ENCODE measurements around the gene CLMN.

The CLMN gene

DNA sequence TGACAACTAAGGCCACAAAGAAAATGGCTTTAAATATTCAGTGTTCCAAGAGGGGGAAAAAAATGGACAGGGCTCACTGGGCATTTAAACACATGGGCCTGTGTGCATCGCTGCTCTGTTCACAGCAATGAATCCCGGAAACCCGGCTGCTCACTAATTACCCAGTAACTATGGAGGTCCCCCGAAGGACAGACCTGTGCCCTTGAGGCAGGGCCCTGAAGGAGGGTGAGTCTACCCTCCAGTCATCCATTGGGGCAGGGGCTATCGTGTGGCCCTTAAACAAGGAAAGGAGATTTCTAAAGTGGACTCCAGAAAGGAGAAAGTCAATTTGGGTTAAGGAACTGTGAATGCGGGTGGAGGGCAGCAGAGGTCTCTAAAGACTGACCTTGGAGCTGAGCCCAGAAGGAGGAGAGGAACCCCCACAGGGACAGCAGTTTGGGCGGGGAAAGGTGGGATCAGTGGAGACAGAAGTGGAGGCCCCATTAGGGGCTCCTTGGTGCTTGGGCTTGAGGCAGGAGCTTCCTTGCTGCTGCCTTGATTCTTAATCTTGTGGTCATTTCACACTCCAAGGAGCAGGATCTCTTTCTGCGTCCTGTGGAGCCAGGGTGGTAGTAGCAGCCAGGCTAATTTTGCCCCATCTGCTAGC lies 1.4 kb upstream of the CLMN start:
- no peak for DNase-seq

DNA sequence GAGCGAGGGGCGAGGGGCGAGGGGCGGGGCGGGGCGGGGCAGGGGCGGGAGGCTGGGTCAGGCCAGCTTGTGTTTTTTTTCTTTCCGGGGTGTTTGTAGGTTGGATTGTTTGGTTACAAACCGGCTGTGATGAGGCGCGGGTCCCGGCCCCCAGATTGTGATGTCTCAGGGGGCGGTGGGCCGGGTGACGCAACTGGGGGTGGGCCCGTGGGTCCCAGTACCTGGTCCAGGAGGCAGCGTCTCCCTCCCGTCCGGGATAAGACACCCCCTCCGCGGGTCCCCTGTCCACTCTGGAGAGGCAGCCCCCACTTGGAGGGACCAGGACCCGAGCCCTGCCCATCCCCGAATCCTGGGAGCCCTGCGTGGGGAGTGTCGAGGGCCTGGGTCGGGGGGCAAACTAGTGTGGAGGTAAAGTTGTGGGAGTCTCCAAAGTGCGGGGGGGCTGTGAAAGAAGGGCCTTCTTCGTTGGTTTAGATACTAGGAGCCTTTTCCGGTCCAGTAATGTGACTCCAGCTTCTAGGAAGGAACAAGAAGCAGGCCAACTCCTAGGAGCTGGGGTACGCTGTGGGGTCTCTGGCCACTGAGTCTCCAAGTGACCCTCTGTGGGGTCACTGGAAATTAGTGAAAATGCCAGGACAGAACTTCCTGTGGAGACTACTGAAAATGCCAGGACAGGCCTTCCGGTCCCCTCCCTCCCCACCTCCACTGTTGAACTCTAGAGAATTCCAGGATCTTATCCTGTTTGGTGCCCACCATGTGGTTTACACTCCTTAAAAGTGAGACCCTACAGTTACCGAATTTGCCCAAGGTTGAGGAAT lies 579 bp upstream of the CLMN start:
- DNase-seq, result no peak

DNA sequence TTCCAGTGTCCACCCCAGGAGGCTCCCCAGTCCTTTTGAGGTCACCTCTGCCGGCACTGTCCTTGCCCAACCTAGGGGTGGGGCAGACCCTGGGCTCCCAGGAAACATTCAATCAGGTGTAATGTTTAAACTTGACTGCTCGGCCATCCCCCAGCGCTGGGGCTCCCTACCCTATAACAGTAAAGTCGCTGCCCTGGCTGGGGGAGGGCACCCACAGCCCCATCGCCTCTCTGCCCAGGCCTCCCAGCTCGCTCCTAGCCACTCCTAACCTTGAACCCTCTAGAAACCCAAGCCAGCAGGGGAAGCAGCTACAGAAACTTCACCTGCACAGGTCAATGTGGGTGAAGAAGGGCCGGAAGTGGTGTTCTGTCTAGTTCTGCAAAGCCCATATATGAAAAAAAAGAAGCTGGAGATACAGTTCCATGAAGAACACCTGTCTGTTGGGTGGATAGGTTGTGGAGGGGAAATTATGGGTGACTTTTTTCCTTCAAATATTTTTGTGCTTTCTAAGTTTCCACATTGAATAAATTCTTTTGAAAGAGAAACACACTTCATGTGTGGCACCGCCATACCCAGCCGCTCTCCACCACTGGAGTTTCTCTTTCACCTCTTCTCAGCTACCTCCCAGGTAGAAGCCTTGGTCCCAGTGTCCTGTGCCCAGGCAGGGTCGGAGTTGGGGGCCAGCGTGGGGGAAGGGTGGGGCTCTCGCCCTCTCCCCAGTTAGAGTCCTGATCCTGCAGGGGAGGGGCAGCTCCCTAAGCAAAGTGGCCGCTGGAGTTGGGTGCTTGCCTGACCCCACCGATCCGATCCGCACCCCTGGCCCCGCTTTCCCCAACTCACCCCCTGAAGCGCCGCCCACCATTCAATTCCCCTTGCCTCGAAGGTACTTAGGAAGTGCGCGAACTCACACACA lies 1.1 kb downstream of the CLMN start:
- no peak for DNase-seq

DNA sequence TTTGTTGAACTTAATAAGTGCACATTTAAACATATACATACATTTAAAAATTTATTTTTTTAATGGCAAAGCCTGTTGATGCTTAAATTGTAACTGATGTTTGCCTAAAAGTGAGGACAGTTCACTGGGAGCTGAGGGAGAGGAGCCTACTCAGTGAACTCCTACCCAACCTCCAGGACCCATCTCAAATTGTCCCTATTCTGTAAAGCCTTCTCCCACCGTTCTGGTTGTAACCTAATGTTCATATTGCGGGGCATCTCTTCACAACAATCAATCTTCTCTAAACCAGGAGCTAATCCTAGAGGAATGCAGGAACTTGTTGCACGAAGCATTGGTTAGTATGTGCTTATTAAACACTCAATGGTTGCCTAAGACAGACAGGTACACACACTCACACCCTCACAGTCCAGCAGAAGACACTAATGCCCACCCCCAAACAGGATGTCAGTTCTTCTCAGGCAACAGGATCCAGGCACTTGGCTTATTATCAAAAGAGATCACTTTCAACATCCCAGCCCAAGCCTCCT lies 1.8 kb downstream of the CLMN start:
- no peak for DNase-seq

DNA sequence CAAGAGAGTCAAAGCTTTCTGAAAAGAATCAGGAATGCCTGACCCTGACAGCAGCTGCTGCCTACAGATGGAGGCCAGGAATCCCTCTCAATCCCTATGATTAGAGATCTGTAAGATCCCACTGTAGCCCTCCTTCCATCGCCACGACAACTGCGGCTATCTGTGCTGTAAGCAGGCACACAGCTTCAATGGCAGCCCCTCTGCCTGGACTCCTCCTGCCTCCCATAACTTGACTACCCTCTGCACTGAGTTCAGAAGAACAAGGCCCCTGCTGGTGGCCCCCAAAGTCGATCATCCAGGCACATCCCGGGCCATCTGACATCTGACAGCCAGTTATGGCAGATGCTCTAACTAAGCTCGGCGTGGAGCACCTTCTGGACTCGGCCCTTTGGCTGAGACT lies 2.9 kb downstream of the CLMN start:
- DNase-seq, result no peak

DNA sequence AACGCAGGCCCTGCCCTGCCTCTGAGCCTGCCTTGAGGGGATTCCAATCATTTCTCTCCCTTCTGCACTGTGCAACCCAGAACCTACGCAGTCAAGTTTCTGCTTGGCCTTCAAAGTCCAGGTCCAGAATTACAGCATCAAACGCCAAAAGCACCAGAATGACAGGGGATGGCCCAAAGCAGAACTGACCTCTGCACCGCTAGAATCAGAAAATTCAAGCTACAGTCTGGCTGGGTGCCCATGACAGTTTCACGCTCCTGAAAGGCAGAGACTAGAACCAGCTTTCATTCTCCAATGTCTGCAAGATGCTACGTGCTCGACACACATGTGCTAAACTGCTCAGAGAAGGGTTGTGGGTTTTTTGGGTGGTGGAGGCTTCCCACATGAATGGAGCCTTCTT lies 4.1 kb downstream of the CLMN start:
- DNase-seq, result no peak

DNA sequence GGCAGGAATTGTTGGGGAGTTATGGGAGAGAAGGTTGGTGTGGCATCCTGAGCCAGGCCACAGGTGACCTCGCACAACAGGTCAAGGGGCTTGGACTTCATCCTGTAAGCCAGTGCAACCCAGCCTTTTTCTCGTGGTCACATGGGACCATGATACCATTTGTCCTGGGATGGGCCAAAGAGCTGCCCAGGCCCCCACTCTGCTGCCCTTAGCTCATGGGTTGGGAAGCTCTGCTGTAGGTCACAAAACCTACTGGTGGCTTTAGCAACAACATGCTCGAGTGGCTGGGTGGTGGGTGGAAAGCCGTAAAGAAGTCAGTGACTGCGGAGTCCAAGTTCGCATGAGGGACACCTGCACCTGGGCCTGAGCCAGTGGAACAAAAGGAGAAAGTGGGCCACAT lies 4.6 kb downstream of the CLMN start:
- DNase-seq, result no peak

DNA sequence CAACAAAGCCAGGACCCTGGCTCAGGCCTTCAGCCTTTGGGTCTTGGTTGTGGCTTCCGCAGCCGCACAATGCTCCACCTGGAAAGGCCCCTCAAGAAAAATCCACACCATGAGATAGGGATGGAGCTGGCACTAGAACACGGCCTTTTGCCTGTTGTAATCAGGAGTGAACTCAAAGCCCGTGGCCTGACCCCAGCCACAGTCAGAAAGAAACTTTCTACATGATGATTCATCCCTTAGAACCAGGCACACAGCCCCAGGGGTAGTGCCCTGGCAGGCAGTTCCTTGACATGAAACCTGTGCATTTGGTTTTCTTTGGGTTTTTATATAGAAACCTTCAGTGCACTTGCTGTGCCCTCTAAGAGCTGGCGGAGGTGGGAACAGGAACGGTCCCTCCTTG lies 5.1 kb downstream of the CLMN start:
- no peak for DNase-seq

DNA sequence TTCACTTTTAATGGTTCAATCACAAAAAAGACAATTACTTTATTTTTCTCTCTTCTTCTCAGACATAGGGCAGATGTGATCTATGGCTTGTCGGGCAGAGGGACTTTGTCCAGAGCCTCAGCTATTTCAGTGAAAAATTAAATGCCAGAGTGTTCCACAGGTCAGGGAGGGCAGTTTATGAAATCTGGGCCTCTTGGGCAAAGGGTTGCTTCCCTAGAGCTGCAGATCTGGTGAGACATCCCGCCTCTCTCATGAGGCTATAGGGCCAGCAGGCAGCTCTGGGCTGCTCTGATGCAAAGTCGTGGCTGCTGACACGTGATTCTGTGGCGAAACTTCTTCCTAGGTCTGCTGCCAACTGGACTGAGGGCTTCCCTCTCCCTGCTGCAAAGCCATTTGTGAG lies 6.0 kb downstream of the CLMN start:
- no peak for DNase-seq

DNA sequence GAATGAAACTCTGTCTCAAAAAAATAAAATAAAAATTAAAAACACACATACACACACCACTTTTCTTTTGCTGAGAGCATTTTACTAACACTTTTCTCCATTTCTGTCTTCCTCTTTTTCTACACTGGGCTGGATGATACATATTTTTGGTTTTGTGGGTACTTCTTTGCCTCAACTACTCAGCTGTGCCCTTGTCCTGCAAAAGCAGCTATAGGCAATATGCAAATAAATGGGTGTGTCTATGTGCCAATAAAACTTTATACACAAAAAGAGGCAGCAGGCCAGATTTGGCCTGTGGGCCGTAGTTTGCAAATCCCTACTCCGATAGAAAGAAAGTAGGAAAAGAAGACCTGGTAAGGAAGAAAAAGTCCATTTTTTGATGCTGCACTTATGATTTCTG lies 6.5 kb downstream of the CLMN start:
- no peak for DNase-seq

DNA sequence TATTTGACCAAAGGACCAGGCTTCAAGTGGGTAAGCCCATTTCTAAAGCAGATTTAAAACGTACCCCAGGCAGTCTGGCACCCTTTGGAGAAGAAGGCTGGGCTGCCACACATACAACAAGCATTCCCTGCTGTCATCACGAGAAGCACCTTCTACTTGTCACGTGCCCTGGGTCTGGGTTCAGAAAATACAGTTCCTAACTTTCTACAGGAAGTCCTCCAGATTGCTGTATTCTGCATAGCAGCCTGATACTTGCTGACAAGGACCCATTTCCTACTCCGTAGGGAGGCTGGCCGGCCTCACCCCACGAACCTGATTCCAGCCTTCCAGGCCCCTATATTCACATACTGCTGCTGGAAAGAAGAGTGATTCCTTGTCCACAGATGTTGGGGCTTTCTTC lies 7.4 kb downstream of the CLMN start:
- DNase-seq, result no peak

DNA sequence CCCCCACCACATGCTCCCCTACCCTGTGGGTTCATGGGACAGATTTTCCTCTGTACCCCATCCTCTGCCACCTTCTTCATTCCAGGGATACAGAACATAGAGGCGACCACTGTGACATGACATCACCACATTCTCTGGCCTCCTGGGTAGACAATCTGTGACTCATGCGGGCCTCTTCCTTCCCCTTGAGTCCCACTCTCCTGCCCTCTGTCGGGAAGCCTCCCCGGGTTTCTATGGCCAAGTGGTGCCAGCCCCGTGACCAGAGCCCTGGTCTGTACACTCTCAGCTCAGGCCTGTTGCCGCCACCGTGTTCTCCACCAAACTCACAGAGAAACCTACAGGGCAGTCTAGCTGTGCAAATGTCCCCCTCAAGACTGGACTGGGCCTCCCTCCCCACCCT lies 8.0 kb downstream of the CLMN start:
- DNase-seq, result no peak

DNA sequence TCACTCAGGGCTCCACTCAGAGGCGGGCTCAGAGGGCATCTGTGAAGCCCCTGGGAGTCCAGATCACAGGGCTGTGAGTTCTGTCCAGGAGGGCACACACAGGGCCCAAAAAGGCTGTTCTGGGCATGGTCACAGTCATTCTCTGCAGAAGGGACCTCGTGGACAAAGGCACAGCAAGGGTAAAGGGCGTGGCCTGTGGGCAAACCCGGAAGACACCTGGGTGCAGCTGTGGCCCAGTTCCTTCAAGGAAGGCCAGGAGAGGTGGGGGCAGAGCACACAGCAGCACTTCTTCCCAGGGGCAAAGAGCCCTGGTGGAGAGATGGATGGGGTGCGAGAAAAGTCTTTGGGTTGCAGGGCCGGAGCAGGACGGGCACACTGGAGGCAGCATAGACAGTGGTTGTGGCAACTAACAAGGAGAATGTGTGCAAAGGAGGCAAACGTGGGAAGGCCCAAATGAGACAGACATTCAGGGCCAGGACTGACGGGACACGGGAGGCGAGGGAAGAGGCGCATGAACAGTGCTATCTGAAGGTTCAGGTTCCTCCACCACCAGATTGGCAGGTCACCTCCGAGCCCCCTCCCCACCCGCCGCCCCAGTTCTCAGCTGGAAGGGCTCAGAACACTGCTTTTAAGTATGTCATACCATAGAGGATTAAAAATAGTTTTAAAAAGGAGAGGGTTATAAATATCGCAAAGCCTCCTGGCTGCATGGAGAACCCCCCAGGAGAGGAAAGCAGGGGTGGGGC lies 8.9 kb downstream of the CLMN start:
- no peak for DNase-seq

DNA sequence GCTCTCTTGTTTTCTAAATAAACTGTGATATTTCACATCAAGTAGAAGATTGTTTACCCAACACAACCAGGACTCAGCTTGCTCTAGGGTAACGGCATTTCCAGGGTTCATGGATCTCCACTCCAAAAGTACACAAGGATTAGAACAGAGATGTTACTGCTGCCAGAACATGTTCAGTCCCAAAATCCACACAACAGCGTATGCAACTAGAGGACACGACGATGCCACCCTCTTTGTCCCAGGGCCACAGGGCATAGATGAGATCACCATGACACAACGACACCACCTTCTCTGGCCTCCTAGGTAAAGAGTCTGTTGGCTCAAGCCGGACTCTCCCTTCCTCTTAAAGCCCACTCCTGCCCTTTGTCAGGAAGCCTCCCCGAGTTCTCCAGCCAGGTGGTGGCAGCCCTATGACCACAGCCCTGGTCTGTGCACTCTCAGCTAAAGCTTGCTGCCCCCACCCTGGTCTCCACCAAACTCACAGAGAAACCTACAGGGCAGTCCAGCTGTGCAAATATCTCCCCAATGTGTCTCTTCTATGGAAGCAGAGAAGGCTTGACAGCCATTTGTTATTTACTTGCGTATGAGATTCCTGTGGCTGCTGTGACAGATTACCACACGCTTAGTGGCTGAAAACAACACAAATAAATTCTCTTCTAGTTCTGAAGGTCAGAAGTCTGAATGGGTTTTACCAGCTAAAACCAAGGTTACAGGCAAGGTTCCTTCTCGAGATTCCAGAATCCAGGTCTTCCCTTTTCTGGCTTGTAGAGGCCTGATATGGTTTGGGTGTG lies 10.3 kb downstream of the CLMN start:
- DNase-seq, result no peak

DNA sequence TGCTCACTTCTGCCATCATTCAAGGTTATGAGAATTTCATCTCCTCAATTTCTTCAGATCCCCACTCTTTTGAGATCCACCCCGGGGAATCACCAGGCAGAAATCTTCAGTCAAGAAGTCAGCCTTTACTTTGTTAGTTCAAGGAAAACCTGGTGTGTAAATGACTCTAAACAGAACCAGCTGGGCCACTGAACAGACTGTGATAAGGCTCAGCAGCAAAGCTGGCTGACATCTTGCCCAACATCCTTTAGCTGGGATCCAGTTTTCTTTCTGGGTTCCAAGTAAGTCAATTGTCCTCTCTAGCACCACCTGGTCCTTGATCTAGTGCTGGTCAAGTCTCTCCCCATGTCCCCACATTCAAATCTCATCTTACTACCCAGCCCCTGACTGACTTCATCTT lies 11.6 kb downstream of the CLMN start:
- DNase-seq, result no peak

DNA sequence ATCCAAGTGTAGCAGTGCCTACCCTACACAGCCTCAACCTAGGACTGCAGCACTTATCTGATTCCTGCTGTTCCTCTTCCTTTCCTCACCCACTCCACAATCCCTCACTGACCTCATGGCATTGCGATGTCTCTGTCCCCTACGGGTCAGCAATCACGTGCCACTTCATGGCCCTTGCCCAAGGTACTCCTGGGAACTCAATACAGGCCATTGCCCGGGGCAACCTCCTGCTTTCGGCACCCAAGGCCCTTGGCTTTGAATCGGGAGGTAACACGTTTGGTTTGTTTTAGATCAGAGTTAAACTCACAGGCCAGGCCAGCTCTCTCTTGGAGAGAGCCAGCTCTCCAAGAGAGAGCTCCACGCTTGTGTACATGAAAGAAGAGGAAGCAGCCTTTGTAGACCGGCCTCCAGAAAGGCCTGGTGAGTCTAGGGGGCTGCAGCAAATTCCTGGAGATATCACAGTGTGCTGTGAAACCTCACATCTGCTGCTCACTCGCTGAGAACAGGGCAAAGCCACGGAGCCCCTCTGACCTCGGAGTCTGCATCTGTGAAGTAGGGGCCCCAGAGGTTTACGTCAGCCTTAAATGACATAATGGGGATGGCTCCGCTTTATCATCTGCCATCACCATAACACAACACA lies 12.2 kb downstream of the CLMN start:
- DNase-seq, result no peak

DNA sequence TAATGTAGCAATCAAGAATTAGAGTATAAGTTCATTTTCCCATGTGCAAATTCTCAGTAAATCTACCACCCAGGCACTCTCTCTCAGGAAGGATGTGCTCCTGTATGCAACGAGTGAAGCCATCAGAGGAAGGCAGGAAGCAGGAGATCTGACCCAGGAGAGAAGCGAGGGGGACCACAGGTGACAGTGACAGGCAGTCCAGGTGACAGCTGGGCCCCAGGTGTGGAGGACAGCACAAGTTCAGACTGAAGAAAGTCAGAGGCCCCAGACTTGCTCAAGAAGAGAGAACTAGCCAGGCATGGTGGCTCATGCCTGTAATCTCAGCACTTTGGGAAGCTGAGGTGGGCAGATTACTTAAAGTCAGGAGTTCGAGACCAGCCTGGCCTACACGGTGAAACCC lies 13.8 kb downstream of the CLMN start:
- no peak for DNase-seq

DNA sequence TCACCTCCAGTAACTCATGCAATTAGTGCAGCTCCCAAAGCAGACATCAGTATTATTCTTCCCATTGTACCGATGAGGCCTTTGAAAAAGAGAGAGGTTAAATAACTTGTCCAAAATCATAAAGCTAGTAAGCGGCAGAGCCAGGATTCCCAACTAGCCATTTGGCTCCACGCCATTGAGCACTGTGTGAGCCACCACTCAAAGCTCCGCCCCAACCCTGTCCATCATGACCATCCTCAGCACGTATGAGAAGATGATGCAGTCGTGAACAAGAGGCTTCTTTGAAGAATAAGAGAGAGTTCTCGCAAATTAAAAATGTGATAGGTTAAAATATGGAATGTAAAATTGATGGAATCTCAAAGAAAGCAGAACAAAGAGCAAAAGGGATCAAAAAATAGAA lies 14.6 kb downstream of the CLMN start:
- DNase-seq, result no peak

DNA sequence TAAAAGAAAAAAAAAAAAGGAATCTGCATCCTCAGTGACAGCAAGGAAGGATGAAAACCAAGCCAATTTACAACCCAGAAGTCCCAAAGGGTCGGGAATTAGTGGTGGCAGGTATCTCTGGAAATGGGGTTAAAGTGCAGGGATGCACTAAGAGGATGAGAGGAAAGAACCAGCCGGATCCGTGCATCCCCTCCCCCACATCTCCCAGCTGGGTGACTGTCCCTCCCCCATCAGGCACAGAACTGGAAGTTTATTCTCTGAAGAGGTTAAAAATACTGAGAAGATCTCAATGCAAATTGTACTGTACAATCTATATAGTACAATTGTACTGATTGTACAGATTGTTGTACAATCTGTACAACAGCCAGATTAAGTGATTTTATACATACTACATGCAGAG lies 15.4 kb downstream of the CLMN start:
- DNase-seq, result no peak

DNA sequence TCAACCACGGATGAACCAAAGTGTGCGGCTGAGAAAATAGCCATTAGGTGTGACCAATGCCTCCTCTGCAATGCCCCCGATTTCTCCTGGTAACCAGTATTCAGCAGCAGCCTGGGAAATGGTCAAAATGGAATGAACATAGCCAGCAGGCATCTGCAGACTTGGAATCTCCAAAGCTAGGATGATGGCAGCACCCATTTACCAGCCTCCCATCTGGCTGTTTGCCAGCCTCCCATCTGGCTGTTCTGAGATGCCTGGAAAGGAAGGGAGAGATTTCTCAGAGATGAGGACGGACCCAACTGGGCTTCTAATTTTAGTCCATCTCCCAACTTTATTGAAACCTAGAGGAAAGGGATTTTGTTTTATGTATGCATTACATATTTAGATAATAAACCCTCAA lies 16.2 kb downstream of the CLMN start:
- DNase-seq, result no peak
